PC-9 (cell line): Measurements from ENCODE around the gene RAD52. TPM values are rescaled to one million over a fixed set of nuclear protein-coding genes. Genes with fewer than 3 reads are reported as not detected.

ENCODE experiments used
- BruUV-seq: library from RNA; stranded (reverse); fragments of 400-500 nt; replicated peaks from 2 replicates; lab custom pipeline; 2021; lab: Mats Ljungman, UMichigan
- CTCF ChIA-PET: fragments of 300-600 bp; sonication (Branson Sonifier 250); formaldehyde crosslinking; loops from one replicate; lab custom pipeline; 2022; ENCODE audit warnings: antibody characterized with exemption; lab: Charles Lee
- POLR2A ChIA-PET: fragments of 300-600 bp; sonication (Branson Sonifier 250); formaldehyde crosslinking; loops from one replicate; lab custom pipeline; 2022; ENCODE audit warnings: antibody characterized with exemption; ENCODE audit not compliant: unreplicated experiment; lab: Charles Lee
- DNase-seq, 2 experiments: peaks; one replicate each; pipeline versions ENCODE4 v3.0.0 to v3.0.0-alpha.2; 2015 to 2022; ENCODE audit warnings: mixed read lengths in 1 of 2
- H2AFZ ChIP-seq: fragments of 200-600 bp; sonication (generic); 2 replicates; pipeline ENCODE4 v1.8.1; 2017; ENCODE audit warnings: antibody characterized with exemption
- H3F3A ChIP-seq: fragments of 200-600 bp; sonication (generic); 2 replicates; pipeline ENCODE4 v1.8.1; 2017; ENCODE audit warnings: antibody characterized with exemption, mild to moderate bottlenecking, low read depth; ENCODE audit not compliant: insufficient read depth
- H3K27ac ChIP-seq: fragments of 200-600 bp; sonication (generic); 2 replicates; pipeline ENCODE4 v1.6.1; 2016; ENCODE audit warnings: mixed run types
- H3K27me3 ChIP-seq: fragments of 200-600 bp; sonication (generic); 2 replicates; pipeline ENCODE4 v1.6.1; 2016; ENCODE audit warnings: low read depth, mixed run types; ENCODE audit not compliant: insufficient read depth
- H3K36me3 ChIP-seq: fragments of 200-600 bp; sonication (generic); 2 replicates; pipeline ENCODE4 v1.6.1; 2016; ENCODE audit warnings: low read depth, mixed run types
- H3K4me1 ChIP-seq: fragments of 200-600 bp; sonication (generic); replicated peaks from 2 replicates; pipeline ENCODE4 v1.6.1; 2016; ENCODE audit warnings: mixed run types; ENCODE audit not compliant: insufficient read depth
- H3K4me2 ChIP-seq: fragments of 200-600 bp; sonication (generic); 2 replicates; pipeline ENCODE4 v1.6.1; 2017; ENCODE audit warnings: mixed run types
- H3K4me3 ChIP-seq: fragments of 200-600 bp; sonication (generic); 2 replicates; pipeline ENCODE4 v1.6.1; 2016; ENCODE audit warnings: mixed run types
- H3K79me2 ChIP-seq: fragments of 200-600 bp; sonication (generic); 2 replicates; pipeline ENCODE4 v1.6.1; 2017; ENCODE audit warnings: low read depth, mixed run types
- H3K9me2 ChIP-seq: fragments of 200-600 bp; sonication (generic); 2 replicates; pipeline ENCODE4 v1.8.1; 2017; ENCODE audit warnings: mild to moderate bottlenecking; ENCODE audit not compliant: insufficient read depth
- H3K9me3 ChIP-seq: fragments of 200-600 bp; sonication (generic); 2 replicates; pipeline ENCODE4 v1.8.1; 2016; ENCODE audit warnings: low read depth; ENCODE audit not compliant: insufficient read depth
- H4K20me1 ChIP-seq: fragments of 200-600 bp; sonication (generic); 2 replicates; pipeline ENCODE4 v1.8.1; 2017; ENCODE audit not compliant: insufficient read depth
- CTCF ChIP-seq: fragments of 200-600 bp; sonication (generic); conservative IDR thresholded peaks from 2 replicates; pipeline ENCODE4 v1.6.1; 2017; ENCODE audit warnings: mixed run types, antibody characterized with exemption, mild to moderate bottlenecking, moderate library complexity
- EZH2 ChIP-seq: fragments of 200-600 bp; sonication (generic); IDR thresholded peaks from 2 replicates; pipeline ENCODE4 v1.8.0; 2017; ENCODE audit warnings: antibody characterized with exemption, low read depth
- intact Hi-C: fragments of 100-400 bp; cut with micrococcal nuclease; formaldehyde crosslinking; loops from one replicate; pipeline ENCODE4 v1.10.0; 2022; ENCODE audit not compliant: unreplicated experiment
- total RNA-seq: library from RNA; stranded (reverse); gene quantifications from 2 replicates; pipeline ENCODE4 v1.2.3, GENCODE V29; 2021

Gene RAD52
- total RNA-seq, 1 experiment from 2014 or later = 25.0 TPM

GRCh38 chr12:873954-874353 lies 75.5 kb downstream of the RAD52 start:
- H3K4me2 ChIP-seq = no peak overlapping the region
- TF ChIP-seq EZH2 (no peak), CTCF (no peak)
- ChIA-PET POLR2A (no interaction called here), CTCF (interaction anchor here (0.6 kb wide), 2 partner anchors 45 to 58 kb away, joined by 3 to 4 read pairs; no protein-coding TSS in a partner anchor)
- H3K9me3 ChIP-seq = no peaks in the 10 kb centered on the region
- H3K36me3 ChIP-seq = peaks cover 34% of the 10 kb centered on the region
- no peak overlapping the region for H2AFZ ChIP-seq
- no peaks in the 10 kb centered on the region for H3K79me2 ChIP-seq
- no peaks in the 10 kb centered on the region for H3K9me2 ChIP-seq
- H3K4me1 ChIP-seq = no peaks in the 10 kb centered on the region
- H3K27me3 ChIP-seq = no peaks in the 10 kb centered on the region
- peaks cover 4% of the 10 kb centered on the region; the same call in 1 of the 2 replicates for H3F3A ChIP-seq
- no peak overlapping the region for H3K27ac ChIP-seq
- DNase-seq = no peak
- intact Hi-C loops = no loop called here
- TSS peak; percentile 21 for BruUV-seq
- peaks cover 3% of the 10 kb centered on the region; the same call in 1 of the 2 replicates for H4K20me1 ChIP-seq
- H3K4me3 ChIP-seq = no peak overlapping the region

GRCh38 chr12:870378-870777 lies 79.1 kb downstream of the RAD52 start:
- Histone ChIP-seq H3K9me2 (no peaks in the 10 kb centered on the region), H3K4me2 (no peak overlapping the region), H4K20me1 (no peaks in the 10 kb centered on the region), H3K27ac (no peak overlapping the region), H3K9me3 (no peaks in the 10 kb centered on the region), H3K4me3 (no peak overlapping the region), H2AFZ (no peak overlapping the region), H3K4me1 (no peaks in the 10 kb centered on the region), H3K27me3 (no peaks in the 10 kb centered on the region), H3K36me3 (peaks cover 29% of the 10 kb centered on the region), H3F3A (no peaks in the 10 kb centered on the region), H3K79me2 (no peaks in the 10 kb centered on the region)
- DNase-seq = no peak
- intact Hi-C loops = no loop called here
- ChIA-PET POLR2A (interaction anchor here (0.6 to 0.7 kb wide), 2 partner anchors 9 to 12 kb away, joined by 10 read pairs; no protein-coding TSS in a partner anchor), CTCF (no interaction called here)
- no peak for TF ChIP-seq EZH2
- no TSS peak for BruUV-seq

- Histone ChIP-seq H3K27ac (no peak overlapping the region), H2AFZ (no peak overlapping the region), H3K9me3 (no peaks in the 10 kb centered on the region), H3K9me2 (no peaks in the 10 kb centered on the region), H3K27me3 (no peaks in the 10 kb centered on the region), H3K36me3 (peaks cover 24% of the 10 kb centered on the region), H3K4me1 (no peaks in the 10 kb centered on the region), H3K79me2 (no peaks in the 10 kb centered on the region), H4K20me1 (no peaks in the 10 kb centered on the region), H3K4me3 (no peak overlapping the region), H3K4me2 (no peak overlapping the region), H3F3A (no peaks in the 10 kb centered on the region)
- no peak for TF ChIP-seq CTCF
- TF ChIP-seq EZH2 = no peak
- intact Hi-C loops = no loop called here
- ChIA-PET CTCF (no interaction called here), POLR2A (no interaction called here)
- DNase-seq = no peak
- BruUV-seq = no TSS peak
Observed at GRCh38 chr12:868722-869121, 80.8 kb downstream of the RAD52 start.

GRCh38 chr12:867905-868304 lies 81.6 kb downstream of the RAD52 start:
- Histone ChIP-seq H3K4me2 (no peak overlapping the region), H3F3A (no peaks in the 10 kb centered on the region)
- POLR2A ChIA-PET = no interaction called here

More at GRCh38 chr12:867905-868304, 81.6 kb downstream of the RAD52 start:
- Histone ChIP-seq H2AFZ (no peak overlapping the region), H3K36me3 (peaks cover 23% of the 10 kb centered on the region), H3K4me1 (no peaks in the 10 kb centered on the region), H3K4me3 (no peak overlapping the region), H3K9me3 (no peaks in the 10 kb centered on the region), H3K79me2 (no peaks in the 10 kb centered on the region), H4K20me1 (no peaks in the 10 kb centered on the region), H3K9me2 (no peaks in the 10 kb centered on the region), H3K27me3 (no peaks in the 10 kb centered on the region), H3K27ac (no peak overlapping the region)
- TF ChIP-seq EZH2 (no peak), CTCF (no peak)
- CTCF ChIA-PET = no interaction called here
- BruUV-seq = no TSS peak
- intact Hi-C loops = no loop called here
- no peak for DNase-seq
